RCC 7860 (cell line): ENCODE measurements around the gene TRABD2B.

Experiments
- DNase-seq: peaks from one replicate; pipeline ENCODE4 v3.0.0-alpha.2; 2015; ENCODE audit warnings: low spot score
- FAIRE-seq: peaks from 2 replicates; lab custom pipeline; 2012; peaks lifted over from hg19 to GRCh38; lab: Jason Lieb, UNC

Gene TRABD2B

DNA sequence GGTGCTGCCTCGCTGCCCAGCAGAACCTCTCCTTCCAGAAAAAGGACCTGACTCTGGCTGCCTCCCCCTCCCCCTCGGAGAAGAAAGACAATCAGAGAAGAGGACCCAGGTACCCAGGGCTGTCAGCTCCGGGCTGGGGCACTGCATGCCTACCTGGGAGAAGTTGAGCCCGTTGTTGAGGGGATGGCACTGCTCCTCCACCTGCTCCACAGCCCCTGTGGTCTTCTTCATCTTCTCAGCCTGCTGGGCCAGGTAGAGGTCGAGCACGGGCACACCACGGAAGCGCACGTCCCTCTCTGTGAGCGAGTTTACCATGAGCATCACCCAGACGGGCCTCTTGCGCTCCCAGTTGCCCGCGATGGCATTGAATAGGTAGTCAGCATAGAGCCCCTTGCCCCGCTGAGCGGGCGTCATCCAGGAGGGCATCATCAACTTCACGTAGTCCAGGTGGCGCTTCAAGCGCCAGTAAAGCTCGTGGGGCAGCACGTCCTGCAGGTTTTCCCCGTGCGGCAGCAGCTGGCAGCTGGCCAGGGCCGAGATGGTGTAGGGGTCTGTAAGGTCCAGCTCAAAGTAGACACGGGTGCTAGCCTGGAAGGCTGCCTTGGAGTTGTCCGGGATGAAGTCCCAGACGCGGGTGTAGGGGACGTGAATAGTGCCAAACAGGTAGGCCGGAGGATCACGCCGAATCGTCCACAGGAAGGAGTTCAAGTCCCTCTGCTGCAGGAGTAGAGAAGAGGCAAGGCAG, 3.1 kb downstream of the TRABD2B start:
- no peak for FAIRE-seq

DNA sequence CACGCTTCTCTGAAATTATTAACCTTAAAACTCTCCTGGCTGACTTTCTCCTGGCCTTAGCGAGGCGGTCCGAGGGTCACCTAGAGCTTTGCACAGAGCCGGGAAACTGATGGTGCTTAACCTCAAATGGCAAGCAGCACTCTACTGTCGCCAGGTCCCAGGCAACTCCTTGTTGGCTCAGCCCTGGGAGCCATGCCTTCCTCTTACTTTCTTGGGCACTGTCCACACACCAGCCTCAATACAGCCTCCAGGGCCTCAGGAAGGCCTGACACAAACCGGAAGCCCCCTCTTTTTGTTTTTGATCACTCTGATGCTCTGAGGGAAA, 3.8 kb downstream of the TRABD2B start:
- no peak for DNase-seq
- FAIRE-seq, result no peak

More for the DNA sequence above, 3.1 kb downstream of the TRABD2B start:
- no peak for DNase-seq

DNA sequence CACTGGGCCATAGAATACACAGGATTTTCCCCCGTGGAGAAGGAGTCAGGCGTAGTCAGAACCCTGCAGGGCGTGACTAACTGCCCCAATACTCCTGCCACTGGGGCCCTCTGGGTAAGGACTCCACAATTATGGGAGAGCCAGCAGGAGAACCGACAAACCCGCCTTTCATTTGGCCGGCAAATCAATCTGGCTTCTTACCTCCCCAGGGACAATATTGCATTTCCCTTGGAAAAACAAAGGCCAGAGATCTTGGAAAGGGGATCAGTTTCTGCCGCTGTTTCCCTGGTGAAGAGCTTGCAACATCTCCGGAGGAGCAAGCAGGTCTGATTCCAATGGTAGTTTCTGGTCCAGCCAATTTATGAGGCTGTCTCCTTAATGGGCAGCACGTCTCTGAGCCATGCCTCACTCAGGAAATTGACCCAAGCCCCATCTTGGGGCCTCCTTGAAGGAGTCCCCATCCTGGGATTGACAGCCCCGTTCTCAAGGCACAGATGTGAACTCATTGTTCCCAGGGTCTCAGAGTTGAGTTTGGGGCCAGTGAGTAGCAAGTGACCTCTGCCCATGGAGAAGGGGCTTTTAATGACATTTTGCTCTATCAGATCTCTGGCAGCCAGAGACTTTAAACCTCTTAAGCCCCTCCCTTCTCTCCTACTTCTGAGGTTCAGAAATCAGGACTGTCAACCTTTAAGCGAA, 4.3 kb downstream of the TRABD2B start:
- no peak for FAIRE-seq
- no peak for DNase-seq

DNA sequence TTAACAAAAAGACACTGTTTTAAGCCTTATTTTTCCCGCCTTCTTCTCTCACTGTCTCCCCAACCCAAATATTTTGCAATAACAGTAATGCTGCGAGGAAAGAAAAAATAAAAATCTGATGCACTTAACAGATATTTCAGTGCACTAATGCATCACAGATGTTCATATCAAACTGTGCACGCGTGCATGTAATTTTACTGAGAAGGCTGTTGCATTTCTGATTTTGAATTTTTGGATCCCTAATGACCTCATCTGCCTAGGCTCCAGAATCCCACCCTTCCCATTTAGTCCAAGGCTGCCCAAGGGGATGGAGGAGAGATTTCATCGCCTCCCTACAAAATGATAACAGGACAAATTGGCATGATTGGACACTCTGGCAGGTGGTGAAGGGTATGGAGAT, 5.5 kb downstream of the TRABD2B start:
- FAIRE-seq, result no peak
- DNase-seq, result no peak

DNA sequence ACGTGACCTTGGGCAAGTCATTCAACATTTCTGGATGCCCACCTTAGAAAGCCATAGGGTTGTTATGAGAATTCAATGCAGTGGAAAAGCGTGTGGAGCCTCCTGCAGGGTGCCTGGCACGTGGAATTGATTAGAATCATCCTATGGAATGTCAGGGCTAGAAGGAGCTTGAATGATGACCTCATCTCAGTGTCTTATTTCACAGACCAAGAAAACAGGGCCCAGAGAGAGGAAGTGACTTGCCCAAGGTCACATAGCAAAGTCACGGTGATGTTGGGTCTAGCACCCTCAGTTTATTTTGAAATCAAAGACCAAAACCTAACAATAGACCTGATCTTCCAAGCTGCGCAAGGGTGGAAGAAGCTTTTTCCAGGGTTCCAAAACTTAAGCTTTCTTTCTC, 6.0 kb downstream of the TRABD2B start:
- FAIRE-seq (no peak), DNase-seq (peak; percentile 33)

DNA sequence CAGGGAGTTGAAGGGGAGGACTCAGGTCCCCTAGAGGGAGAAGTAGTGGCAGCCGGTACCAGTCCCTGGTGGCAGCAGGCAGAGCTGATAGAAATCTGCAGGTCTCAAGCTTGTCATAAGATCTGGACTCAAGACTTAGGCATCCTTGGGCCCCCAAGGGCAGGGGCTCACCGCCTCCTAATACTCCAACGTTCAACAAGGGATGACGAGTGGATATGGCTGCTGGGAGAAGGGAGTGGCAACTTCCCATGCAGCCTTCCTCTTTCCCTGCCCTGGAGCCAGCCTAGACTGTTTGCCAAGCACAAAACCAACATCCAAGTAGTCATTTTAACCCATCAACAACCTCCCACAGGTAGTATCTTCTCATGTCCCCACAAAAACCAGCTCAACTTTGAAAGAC, 6.9 kb downstream of the TRABD2B start:
- DNase-seq (no peak), FAIRE-seq (no peak)

DNA sequence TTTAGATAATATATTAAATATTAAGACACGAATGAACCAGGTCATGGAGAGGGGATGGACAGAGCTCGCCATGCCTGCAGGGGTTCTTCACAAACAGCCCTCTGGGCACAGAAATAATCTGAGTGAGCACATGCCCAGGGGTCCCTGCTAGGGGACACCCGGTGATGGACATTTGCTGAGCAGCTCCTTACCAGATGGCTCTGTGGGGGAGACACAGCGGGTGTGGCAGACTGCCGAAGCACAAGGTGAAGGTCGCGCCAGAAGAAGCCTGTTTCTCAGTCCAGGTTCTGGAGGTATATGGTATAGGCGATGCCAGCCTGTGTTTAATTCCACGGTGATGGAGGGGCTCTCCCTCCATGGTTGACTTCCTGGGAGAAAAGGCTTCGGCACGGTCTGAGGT, 9.6 kb downstream of the TRABD2B start:
- FAIRE-seq, result no peak
- DNase-seq, result no peak

DNA sequence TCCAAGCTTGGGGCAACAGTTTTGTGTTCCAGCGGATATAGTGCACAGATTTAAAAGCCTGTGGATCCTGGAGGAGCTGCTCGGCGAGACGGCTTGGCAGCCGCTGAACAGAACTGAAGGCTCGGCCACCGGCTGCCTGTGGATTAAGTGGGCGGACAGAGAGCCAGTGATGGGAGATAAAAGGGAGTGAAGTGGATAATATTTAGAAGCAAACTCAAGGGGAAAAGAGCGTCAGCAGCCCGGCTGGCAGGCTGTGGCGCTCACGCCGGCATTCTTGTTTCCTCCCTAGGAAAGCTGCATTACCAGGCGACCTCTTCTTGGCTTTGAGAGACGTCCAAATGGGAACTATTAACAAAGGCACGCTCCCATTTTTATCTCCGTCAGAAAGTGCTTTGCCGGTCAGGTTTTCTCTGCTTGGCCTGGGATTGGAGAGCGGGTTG, 10.4 kb downstream of the TRABD2B start:
- DNase-seq (no peak), FAIRE-seq (no peak)

DNA sequence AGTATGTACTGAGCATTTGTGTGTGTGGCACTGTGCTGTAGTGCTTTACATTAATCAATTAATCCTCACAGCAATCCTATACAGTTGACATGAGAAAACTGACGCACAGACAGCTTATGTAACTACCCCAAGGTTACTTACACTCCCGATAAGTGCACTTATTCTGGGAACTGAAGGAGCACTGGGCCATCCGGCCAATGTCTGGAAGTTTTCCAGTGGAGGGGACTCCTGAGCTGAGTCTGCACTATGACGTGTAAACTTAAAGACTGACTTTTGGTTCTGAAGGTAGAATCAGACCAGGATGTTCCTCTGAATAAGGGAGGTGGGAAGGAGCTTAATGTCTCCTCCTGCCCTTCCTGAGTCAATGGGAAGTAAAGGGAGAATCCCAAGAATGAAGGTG, 12.2 kb downstream of the TRABD2B start:
- no peak for FAIRE-seq
- DNase-seq, result no peak

DNA sequence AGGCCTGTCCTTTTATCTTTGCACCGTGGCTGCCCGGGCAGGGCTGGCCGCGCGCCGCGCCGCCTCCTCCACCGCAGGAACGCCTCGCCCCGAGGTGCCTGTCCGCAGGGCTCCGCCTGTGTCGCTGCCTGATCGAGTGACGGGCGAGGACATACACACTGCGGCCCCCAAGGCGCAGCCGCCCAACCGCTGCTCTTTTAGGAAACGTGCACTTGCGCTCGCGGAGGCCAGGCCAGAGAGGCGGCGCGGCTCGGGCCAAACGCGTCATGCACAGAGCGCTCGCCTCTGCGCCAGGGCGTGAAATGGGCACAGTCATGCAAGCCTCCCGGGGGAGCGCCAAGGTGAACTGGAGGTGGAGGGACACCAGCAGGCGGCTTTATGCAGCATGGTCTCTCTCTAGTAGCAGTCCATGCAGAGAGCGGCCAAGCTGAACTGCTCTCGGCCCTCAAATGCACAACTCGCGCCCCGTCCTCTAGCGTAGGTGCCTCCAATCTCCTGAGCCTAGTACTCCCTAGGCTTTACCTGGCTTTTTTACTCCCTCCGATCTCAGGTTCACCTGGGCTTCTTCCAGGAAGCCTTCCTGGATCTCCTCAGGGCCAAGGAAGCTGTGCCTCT, 12.9 kb downstream of the TRABD2B start:
- FAIRE-seq (no peak), DNase-seq (no peak)

DNA sequence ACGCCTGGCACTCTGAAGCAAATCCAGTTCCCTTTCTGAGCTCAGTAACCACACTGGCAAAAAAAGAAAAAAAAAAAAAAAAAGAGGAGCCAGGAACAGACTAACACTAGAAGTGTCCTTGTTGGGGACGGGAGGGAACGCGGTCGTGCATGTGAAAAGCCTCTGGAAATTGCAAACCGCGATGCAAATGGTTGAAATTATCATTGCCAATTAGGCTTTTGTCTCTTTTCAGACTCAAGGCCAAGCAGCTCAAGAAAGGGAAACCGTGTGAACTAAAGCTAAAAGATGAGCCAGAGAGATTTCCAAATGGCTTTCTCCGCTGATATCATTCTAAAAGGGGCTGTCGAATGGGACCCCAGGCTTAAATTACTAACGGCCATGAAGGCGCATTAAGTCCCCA, 13.5 kb downstream of the TRABD2B start:
- DNase-seq (no peak), FAIRE-seq (no peak)

DNA sequence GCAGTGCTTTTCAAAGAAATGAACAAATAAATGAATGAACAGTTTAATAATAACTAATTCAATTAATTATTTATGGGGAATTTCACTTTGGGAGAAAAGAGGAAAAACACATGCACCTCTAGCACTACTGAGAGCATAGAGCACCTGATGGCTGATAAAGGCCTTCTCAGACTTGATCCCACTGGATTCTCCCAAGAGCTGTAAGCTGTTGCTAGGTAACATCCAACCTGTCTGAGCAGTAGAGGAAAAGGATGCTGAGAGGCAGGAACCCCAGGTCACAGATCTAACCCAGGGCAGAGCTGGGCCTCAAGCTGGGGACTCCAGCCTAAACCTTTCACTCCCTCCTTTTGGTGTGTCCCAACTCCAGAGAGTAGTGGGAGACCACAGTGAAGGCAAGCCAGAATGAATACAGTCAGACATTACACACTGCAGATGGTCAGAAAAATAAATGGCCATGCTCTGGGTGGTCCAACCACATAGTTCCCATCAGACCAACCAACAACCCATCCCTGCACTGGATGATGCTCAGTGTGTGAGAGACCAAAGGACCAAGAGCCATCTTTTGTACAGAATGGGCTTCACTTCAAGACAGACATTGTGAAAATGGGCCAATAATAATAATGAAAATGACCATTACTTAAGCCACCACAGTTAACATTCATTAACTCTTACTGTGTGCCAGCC, 15.4 kb downstream of the TRABD2B start:
- DNase-seq (no peak), FAIRE-seq (no peak)

DNA sequence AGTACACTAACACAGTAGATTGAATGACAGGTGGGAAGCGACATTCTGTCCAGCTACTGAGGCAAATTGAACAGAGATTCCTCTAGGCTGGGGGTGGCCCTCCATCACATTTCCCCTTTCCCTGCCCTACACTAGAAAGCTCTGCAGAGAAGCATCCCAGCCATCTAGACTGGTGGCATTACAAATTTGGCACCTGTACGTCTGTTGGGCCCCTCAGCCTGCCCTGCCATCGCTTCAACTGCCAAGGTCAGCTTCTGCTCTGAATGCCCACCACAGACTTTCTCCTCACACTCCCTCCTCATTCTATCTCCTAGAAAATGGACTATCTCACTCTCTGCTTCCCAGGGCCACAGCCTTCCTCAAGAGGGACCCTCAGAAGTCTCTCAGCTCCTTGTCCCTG, 16.7 kb downstream of the TRABD2B start:
- FAIRE-seq, result no peak
- DNase-seq, result no peak

DNA sequence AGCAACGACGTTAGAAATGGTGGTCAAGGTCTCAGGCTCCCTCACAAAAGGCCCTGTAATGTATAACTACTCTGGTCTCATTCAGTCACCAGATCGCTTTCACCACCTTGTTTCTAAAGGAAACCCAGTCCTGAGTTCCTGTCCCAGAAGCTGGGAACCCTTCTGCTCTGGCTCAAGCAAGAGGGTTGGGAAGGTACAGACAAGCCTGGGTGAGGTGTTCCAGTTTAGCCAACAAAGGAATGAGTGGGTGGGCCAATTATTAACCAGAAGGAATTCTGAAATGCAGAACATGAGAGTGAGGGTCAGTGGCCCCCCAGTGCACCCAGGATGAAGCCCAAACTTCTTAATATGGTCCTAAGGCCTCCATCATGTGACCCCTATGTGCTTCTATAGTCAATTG, 17.5 kb downstream of the TRABD2B start:
- no peak for FAIRE-seq
- no peak for DNase-seq

DNA sequence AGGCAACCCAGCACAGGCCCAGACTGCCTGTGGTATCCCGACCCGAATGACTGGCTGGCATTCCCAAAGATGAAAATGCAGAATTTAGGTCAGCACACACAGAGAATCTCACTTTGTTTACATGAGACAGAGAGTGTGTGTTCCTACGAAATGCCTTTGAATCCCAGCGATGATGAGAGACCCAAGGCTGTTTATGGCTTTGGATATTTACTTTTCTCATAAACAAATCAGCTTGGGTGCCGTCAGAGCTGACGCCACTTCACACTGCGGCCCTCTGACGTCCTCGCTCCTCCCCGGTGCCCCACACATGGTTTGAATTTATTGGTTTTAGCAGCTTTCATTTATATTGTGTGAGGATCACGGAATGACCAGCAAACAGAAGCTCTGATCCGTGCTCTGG, 18.7 kb downstream of the TRABD2B start:
- FAIRE-seq (no peak), DNase-seq (no peak)

DNA sequence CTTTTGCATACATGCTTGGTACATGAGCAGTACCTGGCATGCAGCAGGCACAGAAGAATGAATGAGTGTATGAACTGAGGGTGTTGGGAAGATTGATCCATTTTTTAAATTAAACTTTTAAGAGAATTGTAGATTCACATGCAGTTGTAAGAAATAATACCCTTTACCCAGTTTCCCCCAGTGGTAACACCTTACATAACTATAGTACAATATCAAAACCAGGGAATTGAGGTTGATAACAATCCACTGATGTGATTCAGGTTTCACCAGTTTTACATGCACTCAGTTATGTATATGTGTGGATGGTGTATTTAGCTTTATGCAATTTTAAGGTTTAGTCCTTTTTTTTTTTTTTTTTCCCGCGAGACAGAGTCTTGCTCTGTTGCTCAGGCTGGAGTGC, 20.5 kb downstream of the TRABD2B start:
- no peak for DNase-seq
- no peak for FAIRE-seq

DNA sequence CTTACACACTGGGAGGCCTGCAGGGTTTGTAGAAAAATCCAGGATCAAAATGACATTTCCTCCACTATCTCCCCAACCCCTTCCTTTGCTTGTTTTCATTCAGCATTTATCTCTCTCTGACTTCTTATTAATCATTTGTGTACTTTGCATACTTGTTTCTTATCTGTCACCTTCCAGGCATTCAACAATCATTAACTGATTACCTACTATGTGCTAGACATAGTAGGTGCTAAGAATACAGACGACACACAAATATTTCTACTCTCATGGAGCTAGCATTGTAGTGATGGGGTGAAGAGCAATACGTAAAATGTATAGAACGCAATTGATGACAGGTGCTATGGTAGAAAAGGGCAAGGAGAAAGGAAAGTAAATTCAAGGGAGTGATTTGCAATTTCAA, 20.9 kb downstream of the TRABD2B start:
- FAIRE-seq, result no peak
- DNase-seq, result no peak

DNA sequence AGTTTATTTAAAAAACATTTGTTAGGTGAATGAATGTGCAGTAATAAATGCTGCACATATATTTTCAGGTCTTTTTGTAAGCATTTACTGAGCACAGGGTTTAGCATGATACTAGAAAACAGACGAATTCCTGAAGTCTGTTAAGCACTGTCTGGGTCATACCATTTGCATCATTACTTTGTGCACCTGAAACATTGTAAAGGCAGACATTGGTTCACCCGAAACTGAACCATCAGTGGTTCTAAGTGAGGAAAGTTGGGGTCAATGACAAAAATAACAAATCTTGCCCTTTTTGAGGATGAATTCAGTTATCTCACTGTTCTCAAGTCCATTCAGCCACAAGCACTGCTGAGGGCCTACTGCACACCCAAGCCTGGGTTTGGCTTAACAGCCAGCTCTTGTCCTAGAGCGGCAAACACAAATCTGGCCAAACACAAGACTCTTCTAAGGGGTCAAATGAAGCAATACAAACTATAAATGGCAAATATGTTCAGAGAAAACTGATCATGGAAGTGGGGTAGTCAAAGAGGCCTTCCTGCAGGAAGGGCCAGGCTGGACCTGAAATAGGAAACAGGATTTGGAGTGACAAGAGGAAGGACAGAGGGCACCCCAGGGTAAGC, 21.8 kb downstream of the TRABD2B start:
- FAIRE-seq (no peak), DNase-seq (no peak)

DNA sequence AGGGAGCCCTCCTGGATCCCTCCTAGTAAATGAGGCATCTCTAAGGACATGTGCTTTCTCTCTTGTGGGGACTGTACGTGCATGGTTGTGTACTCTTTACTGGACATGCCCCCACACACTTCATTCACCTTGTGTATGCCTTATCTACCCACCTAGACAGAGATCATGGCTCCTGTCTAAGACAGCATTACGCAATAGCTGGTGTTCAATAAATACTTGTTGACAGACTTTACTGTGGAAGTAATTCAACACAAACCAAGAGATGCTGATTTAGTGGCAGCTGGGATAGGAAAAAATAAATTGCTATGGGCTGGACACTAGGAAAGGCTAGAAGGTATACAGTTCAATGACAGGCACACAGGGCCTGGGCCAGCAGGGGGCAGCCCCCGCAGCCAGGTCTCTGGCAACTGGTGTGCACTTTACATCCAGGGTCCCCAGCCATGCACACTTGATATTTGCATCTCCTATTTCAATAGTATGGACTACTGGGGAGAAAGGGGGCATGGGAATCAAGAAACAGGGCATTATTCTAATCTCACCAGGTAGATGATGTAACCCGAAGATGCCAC, 24.2 kb downstream of the TRABD2B start:
- DNase-seq (no peak), FAIRE-seq (no peak)

DNA sequence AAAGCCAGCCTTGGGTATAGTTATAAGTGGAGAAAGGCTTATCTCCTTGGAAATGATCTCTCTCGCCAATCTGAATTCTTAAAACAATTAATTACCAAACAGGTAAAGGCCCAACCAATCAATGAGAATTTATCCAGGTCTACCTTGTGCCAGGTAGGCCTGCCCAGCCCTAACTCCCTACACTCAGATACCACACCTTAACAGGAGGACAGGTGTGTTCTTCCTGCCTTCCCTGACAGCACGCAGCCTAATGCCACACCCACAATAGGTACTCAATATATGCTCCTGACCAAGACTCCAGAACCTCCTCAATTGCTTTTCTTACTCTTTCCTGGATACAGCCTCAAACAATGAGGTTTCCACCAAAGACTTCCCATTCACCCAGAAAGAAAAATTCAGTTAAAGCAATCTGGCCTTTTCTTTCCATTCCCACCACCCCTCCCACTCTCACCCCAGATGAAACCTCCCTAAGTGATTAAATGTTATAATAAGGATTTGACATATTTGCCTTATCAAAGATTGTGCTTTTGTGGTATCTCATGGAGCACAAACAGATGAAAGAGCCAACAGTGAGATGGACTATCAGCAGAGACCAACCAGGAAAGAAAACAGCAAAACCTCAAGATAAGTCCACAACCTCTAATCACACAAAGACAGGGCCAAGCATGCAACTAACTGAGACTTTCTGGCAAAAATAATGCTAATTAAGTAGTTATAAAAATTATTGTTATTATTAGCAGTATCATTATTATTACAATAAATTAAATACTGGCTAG, 25.6 kb downstream of the TRABD2B start:
- no peak for DNase-seq
- no peak for FAIRE-seq
